HepG2 (cell line): ENCODE measurements around the gene RHBDL3. TPM values are rescaled to one million over a fixed set of nuclear protein-coding genes. Genes with fewer than 3 reads are reported as not detected.

Experiments
- AKNA ChIP-seq: sonication (generic); formaldehyde crosslinking; IDR thresholded peaks from 2 replicates; pipeline ENCODE4 v1.4.0; 2020; ENCODE audit warnings: missing genetic modification reagents, borderline replicate concordance
- ATF2 ChIP-seq: sonication (generic); formaldehyde crosslinking; IDR thresholded peaks from 2 replicates; pipeline ENCODE4 v1.4.0; 2020; ENCODE audit warnings: missing genetic modification reagents
- DPF2 ChIP-seq: sonication (generic); formaldehyde crosslinking; IDR thresholded peaks from 2 replicates; pipeline ENCODE4 v1.4.0; 2020; ENCODE audit warnings: mild to moderate bottlenecking, low read depth, missing genetic modification reagents, borderline replicate concordance
- E2F5 ChIP-seq: sonication (generic); formaldehyde crosslinking; conservative IDR thresholded peaks from 2 replicates; pipeline ENCODE4 v1.4.0; 2020; ENCODE audit warnings: missing genetic modification reagents
- HMG20A ChIP-seq: IDR thresholded peaks from 2 replicates; pipeline ENCODE4 v1.6.1; 2016; ENCODE audit warnings: borderline replicate concordance
- HMGA1 ChIP-seq: sonication (generic); formaldehyde crosslinking; conservative IDR thresholded peaks from 2 replicates; pipeline ENCODE4 v1.4.0; 2020; ENCODE audit warnings: missing genetic modification reagents
- NCOA1 ChIP-seq: sonication (generic); formaldehyde crosslinking; IDR thresholded peaks from 2 replicates; pipeline ENCODE4 v1.9.0; 2021; ENCODE audit warnings: missing genetic modification reagents
- ONECUT2 ChIP-seq: sonication (generic); formaldehyde crosslinking; IDR thresholded peaks from 2 replicates; pipeline ENCODE4 v1.4.0; 2020; ENCODE audit warnings: missing genetic modification reagents
- PAX8 ChIP-seq: sonication (generic); formaldehyde crosslinking; IDR thresholded peaks from 2 replicates; pipeline ENCODE4 v1.8.0; 2022; ENCODE audit warnings: mild to moderate bottlenecking, missing genetic modification reagents, borderline replicate concordance
- REPIN1 ChIP-seq: sonication (generic); formaldehyde crosslinking; IDR thresholded peaks from 2 replicates; pipeline ENCODE4 v1.8.0; 2022; ENCODE audit warnings: missing genetic modification reagents, low read depth, mild to moderate bottlenecking, borderline replicate concordance
- RNF2 ChIP-seq: fragments of 450-650 bp; conservative IDR thresholded peaks from 2 replicates; pipeline ENCODE4 v1.6.1; 2016; ENCODE audit warnings: low read depth
- TAF1 ChIP-seq: sonication (generic); formaldehyde crosslinking; IDR thresholded peaks from 2 replicates; pipeline ENCODE4 v1.4.0; 2020; ENCODE audit warnings: missing genetic modification reagents
- ZNF275 ChIP-seq: sonication (generic); formaldehyde crosslinking; IDR thresholded peaks from 2 replicates; pipeline ENCODE4 v1.8.0; 2022; ENCODE audit warnings: missing genetic modification reagents, mild to moderate bottlenecking, inconsistent platforms, borderline replicate concordance
- ZNF512B ChIP-seq: sonication (generic); formaldehyde crosslinking; IDR thresholded peaks from 2 replicates; pipeline ENCODE4 v1.5.1; 2020; ENCODE audit warnings: missing genetic modification reagents, mild to moderate bottlenecking, borderline replicate concordance
- ZNF558 ChIP-seq: sonication (generic); formaldehyde crosslinking; IDR thresholded peaks from 2 replicates; pipeline ENCODE4 v1.9.0; 2022; ENCODE audit warnings: mild to moderate bottlenecking, missing genetic modification reagents, borderline replicate concordance
- ZNF792 ChIP-seq: IDR thresholded peaks from 2 replicates; pipeline ENCODE4 v1.6.1; 2016
- ZSCAN29 ChIP-seq: sonication (generic); formaldehyde crosslinking; conservative IDR thresholded peaks from 2 replicates; pipeline ENCODE4 v1.4.0; 2020; ENCODE audit warnings: mild to moderate bottlenecking, missing genetic modification reagents
- polyA plus RNA-seq, 8 experiments: library from polyadenylated mRNA; depleted of rRNA in 3 of 8; stranded (reverse) in 7 of 8; unstranded in 1 of 8; fragments of >200 nt; fragmentation: Illumina TruSeq in 4 of 8; extraction: Trizol in 4 of 8; gene quantifications; 2 replicates each; pipeline versions ENCODE4 v1.2.1 to v1.2.3, GENCODE V29; 2011 to 2016; ENCODE audit warnings: low read depth in 4 of 8, missing spikeins in 1 of 8, mixed read lengths in 1 of 8; ENCODE audit not compliant: insufficient read depth in 1 of 8
- total RNA-seq, 5 experiments: library from RNA; depleted of rRNA; stranded (reverse); fragments of >200 nt; fragmentation: Illumina TruSeq; extraction: Trizol; gene quantifications; 2 replicates each; pipeline ENCODE4 v1.2.3, GENCODE V29; 2016; ENCODE audit warnings: low read depth in 1 of 5

Gene RHBDL3
- total and polyA plus RNA-seq, 2 of the 13 experiments (the other 11 are each of a cell fraction or from before 2014, with no cell fraction given), result 0.09 TPM; not detected in 1

- TF ChIP-seq ZNF512B (CRISPR knock-in tag), result no peak
- no peak for TF ChIP-seq TAF1 (CRISPR knock-in tag)
- TF ChIP-seq ATF2, result peak; percentile 43; the same call in 1 of the 2 replicates
- no peak for TF ChIP-seq PAX8 (CRISPR knock-in tag)
- no peak for TF ChIP-seq ZNF558 (CRISPR knock-in tag)
- no peak for TF ChIP-seq ONECUT2 (CRISPR knock-in tag)
- no peak for TF ChIP-seq HMGA1 (CRISPR knock-in tag)
- no peak for TF ChIP-seq E2F5
- TF ChIP-seq ZSCAN29 (CRISPR knock-in tag), result 0 out of 2 replicates have a peak, but pooled peaks have one; percentile 23
- TF ChIP-seq RNF2, result no peak; the same call in 1 of the 2 replicates
- peak; percentile 82 for TF ChIP-seq HMG20A (CRISPR knock-in tag)
- TF ChIP-seq AKNA (CRISPR knock-in tag), result no peak
- TF ChIP-seq ZNF792 (CRISPR knock-in tag), result 0 out of 2 replicates have a peak, but pooled peaks have one; percentile 44
- TF ChIP-seq NCOA1 (CRISPR knock-in tag), result no peak
- peak; percentile 73; the same call in 1 of the 2 replicates for TF ChIP-seq DPF2 (CRISPR knock-in tag)
- TF ChIP-seq ZNF275 (CRISPR knock-in tag), result no peak
- TF ChIP-seq REPIN1, result peak; percentile 61; the same call in 1 of the 2 replicates
Observed at GRCh38 chr17:32302860-32303649, 37.4 kb downstream of the RHBDL3 start (continued).
